Right lung (tissue), 5 donors: Measurements from ENCODE around the gene CAMK1D. TPM values are rescaled to one million over a fixed set of nuclear protein-coding genes. Genes with fewer than 3 reads are reported as not detected.
"Not testable (repeated sequence)": the region's sequence is repeated elsewhere in the genome, so short reads cannot be mapped to it uniquely, and the experiment has no call there.

Experiments
- DNase-seq, 2 donors: peaks; one replicate each; pipeline ENCODE4 v3.0.0-alpha.2; 2013
- polyA plus RNA-seq, 5 donors: library from polyadenylated mRNA; unstranded; fragments of 120-200 nt; gene quantifications; one replicate each; pipeline versions ENCODE4 v1.2.1 to v1.2.3, GENCODE V29; 2013; ENCODE audit warnings: inconsistent platforms in 1 of 5, low replicate concordance in 1 of 5; ENCODE audit not compliant: insufficient read length in 5 of 5, insufficient read depth in 1 of 5

CAMK1D gene
- polyA plus RNA-seq, 5 donors: 3.6 to 5.4 (median 4.6) TPM

- no peak for DNase-seq
Measured at GRCh38 chr10:12846718-12847117, 497.4 kb downstream of the CAMK1D start.

DNA sequence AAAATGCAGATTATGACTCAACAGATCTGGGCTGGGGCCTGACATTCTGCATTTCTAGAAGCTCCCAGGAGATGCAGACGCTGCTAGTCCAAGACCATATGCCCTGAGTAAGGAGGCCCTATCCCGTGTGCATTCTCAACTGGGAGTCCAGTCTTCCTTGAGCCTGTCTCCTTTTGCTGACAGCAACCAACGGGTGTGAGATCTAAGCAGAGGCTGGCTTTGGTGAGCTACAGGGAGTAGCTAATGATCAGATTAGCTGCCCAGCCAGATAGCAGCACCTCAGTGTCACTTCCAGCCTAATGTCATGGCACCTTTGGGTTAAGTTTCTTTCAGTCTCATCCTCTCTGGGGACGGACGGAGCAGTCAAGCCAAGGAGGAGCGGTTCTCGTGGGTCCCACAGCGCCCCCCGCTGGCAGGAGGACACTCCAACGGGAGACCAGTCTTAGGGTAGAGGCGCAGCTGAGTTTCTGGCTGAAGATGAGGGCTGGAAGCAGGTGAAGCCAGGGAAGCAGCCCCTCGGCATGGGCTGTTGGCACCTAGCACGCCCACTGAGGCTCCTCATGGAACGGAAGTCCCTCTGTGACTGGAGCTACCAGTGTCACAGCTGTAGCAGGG is 498.1 kb downstream of the CAMK1D start:
- no peak for DNase-seq

GRCh38 chr10:12848439-12849173 is 499.3 kb downstream of the CAMK1D start:
- DNase-seq: no peak

DNA sequence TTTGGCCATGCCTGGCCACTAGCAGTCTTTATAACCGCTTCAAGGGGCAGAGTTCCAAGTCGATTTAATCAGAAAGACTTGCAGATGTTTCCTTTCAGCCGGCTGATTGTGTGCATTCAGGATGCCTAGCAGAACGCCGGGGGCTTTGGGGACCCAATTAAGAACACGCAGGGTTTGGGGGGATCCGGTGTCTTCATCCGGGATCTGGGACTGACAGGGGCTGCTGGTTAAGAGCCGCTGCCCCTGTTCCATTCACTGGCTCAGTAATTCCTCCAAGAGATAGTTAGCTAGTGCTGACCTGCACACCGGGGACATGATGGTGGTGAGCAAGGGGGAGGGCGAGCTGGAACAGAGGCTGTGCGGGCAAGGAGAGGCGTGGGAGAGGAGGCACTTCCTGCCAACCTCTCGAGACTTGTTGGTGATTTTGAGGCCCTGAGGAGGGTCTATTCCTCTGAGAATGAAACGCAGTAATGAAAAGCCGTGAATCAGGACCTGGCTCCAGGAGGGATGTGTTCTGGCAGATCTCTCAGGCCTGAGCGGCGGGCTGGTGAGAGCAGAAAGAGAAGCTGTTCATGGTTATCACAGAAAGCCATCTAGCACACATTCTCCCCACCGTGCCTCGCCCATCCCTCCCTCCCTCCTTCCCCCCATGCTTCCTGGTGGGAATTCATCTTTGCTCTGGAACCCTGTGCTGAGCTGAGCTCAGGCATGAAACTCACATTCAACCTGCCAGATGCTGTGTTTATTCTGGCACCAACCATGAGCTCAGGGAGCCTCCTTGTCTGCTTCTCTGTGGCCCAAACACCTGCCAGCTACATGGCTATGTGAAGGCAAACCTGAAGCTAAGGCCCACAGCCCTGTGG is 500.2 kb downstream of the CAMK1D start:
- peak in 1 of 2 donors; percentile 17 for DNase-seq

DNA sequence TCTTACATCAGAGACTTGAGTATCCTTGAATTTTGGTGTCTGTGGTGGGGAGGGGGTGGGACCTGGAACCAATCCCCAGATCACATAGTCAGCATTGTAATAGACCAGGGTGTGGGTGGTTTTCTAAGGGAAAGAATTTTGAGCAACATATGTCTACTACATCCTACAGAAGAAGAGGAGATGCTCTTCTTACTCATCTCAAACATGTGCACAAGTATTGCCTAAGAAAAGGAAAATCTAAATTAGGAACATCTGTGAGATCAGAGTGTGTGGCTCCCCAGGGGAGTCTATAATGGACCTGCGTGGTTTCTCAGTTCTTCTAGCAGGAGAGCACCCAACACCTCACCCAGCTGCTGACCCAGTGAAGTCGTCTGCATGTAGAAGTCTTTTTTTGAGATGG is 503.3 kb downstream of the CAMK1D start:
- no peak for DNase-seq

DNA sequence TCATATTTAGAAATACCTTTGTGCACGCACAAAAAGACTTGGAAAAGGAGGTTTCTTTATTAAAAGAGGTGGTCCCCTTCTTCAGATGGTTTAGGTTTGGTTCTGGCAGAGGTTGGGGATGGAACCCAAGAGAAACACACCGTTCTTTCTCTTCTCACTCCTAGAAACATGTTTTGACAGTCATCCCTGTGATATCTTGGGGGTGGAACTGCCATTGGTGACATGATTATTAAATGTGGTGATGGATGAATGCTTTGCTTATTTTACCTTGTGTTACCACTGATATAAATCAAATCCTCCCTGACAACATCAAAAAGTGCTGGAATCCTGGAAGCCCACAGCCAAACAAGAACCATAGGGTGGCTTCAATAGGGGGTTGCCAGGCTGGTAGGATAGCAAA is 505.6 kb downstream of the CAMK1D start:
- no peak for DNase-seq

DNA sequence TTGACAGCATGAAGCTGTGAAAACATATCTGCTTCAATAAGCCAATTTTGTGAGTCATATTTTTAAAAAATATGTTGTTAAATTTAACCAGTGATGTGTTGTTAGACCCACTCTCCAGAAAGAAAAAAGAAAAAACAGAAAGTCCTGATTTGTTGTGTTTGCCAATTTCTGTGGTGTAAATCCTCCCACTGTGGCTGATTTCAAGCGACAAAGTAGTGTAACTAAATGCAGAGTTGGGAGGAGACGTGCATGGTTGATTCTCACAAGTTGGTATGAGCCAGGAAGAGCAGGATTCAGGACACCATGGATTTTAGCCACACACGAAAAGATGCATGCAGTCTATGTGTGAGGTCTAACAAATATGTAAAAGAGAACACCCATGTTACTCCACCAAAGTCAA is 513.1 kb downstream of the CAMK1D start:
- no peak for DNase-seq

GRCh38 chr10:12865515-12865914 is 516.2 kb downstream of the CAMK1D start:
- not testable (repeated sequence) for DNase-seq

DNA sequence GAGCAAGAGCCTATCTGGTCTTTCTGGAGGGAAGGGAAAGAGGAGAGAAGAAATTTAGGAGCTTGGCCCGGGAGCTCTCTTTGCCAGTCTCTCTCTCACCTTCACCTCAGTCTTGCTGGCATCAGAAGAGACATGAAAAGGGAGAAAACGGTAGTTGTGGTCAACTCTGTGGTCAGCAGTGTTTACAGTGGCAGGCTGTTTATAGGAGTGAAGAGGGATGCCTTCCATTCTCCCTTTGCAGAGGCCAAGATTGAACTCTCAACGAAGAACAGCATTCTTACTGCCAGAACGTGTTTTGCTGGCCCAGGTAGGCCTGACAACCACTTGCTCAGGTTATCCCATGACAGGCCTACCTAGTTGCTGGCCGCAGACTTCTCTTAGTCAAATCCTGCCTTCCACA is 518.9 kb downstream of the CAMK1D start:
- no peak for DNase-seq

DNA sequence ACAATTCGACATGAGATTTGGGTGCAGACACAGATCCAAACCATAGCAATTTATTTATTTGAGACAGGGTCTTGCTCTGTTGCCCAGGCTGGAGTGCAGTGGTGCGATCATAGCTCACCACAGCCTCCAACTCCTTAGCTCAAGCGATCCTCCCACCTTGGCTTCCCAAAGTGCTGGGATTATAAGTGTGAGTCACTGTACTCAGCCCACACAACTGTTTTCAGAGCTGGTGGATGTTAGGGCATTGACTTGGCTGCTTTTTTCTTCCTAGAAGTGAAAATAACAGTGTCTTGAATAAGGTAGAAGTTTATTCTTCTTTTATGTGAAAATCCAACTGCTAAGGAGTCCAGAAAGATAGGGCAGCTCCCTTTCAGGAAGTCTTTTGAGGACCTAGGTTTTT is 520.1 kb downstream of the CAMK1D start:
- DNase-seq: no peak

DNA sequence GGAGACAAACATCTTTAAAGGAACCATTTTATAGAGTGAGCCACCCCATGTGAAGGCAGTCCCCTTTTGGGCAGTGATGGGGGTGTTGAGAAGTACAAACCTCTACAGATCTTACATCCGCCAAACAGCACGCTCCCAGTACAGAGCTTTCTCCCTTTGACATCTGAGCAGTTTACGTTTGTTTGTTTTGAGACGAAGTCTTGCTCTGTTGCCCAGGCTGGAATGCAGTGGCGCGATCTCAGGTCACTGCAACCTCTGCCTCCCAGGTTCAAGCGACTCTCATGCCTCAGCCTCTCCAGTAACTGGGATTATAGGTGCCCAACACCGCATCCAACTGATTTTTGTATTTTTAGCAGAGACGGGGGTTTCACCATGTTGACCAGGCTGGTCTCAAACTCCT is 523.2 kb downstream of the CAMK1D start:
- no peak for DNase-seq

- no peak for DNase-seq
Measured at GRCh38 chr10:12873172-12873571, 523.8 kb downstream of the CAMK1D start.

DNA sequence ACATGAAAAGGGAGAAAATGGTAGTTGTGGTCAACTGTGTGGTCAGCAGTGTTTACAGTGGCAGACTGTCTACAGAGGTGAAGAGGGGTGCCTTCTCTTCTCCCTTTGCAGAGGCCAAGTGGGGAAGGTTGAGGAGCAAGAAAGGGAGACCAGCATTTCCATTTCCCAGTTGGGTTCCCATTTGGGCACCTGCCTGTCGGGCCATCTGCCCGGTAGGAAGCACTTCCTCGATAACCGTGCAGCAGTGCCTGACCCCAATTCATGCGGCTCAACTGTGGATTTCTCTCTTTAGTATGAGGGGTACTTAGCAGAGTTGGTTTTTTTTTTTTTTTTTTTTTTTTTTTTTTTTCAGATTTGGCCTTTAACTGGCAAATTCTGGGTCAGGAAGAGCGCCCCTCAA is 525.2 kb downstream of the CAMK1D start:
- DNase-seq: no peak

DNA sequence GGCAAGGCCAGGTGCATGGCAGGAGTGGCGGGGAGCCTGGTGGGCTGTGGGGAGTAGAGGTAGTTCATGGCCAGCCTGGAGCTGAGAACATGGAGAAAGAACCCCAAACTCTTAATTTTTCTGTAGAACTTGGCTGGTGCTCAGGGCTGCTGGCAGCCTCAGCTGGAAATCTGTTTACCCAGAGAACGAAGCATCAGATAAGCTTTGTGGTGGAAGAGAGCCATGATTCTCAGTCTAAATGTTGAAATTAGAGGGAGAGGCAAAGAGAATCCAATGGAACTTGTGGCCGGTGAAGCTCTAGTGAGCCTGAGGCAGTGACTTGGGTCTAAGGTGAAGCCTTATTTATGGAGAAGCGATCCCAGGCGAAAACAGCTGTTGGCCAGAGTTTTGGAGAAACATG is 525.8 kb downstream of the CAMK1D start:
- peak; percentile 67 to 78 for DNase-seq

DNA sequence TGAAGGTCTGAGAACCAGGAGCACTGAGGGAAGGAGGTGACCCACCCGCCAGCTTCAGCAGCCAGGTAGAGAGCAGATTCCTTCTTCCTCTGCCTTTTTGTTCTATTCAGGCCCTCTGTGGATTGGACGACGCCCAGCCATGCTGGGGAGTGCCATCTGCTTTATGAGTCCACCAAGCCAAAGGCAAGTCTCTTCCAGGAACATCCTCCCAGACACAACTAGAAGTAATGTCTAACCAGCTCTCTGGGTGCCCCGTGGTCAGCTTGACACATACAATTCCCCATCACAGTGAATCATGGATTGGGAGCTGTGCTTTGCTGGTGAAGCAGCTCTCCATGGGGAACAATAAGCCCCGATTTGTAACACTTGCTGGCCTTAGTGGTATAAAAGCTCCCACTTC is 526.9 kb downstream of the CAMK1D start:
- DNase-seq: no peak

DNA sequence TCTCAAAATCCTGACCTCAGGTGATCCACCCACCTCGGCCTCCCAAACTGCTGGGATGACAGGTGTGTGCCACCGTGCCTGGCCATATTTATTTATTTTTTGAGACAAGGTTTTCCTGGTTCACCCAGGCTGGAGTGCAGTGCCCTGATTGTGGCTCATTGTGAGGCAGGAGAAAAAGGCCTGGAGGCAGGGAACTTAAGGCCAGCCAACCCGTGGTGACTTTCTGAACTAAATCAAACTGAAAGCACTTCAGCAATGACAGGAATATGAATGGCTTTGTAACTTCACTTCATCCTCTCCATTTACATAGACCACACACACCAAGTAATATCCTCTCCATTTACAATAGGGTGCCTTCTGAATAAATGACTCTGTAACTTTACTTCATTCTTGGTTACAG is 527.8 kb downstream of the CAMK1D start:
- no peak for DNase-seq

GRCh38 chr10:12880423-12880822 is 531.1 kb downstream of the CAMK1D start:
- DNase-seq: peak; percentile 26 to 33

DNA sequence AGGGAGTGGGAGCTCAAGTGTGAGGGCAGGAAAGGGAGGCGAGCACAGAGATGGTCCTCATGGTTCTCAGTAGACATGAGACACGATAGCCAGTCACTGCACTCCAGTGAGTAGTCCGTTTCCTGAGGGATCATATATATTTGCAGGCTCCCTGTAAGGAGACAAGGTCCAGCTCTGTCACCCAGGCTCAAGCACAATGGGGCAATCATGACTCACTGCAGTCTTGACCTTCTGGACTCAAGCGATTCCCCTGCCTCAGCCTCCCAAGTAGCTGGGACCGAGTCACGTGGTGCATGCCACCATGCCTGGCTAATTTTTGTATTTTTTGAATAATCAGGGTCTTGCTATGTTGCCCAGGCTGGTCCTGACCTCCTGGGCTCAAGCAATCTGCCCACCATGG is 535.5 kb downstream of the CAMK1D start:
- no peak for DNase-seq
